Right ventricle myocardium inferior (tissue), 1 donor: Measurements from ENCODE around the gene PCIF1. TPM values are rescaled to one million over a fixed set of nuclear protein-coding genes. Genes with fewer than 3 reads are reported as not detected.

Experiments
- ATAC-seq: fragments of 200-7000 bp; cut with Tn5 transposase; one replicate; pipeline ENCODE4 v1.9.1; 2020; ENCODE audit warnings: mild to moderate bottlenecking, moderate library complexity
- DNase-seq: peaks from one replicate; pipeline ENCODE4 v3.0.0; 2021; ENCODE audit errors: missing footprints
- intact Hi-C: fragments of 100-400 bp; cut with DNase I; formaldehyde crosslinking; loops from one replicate; pipeline ENCODE4 v1.11.0; 2022
- total RNA-seq: library from RNA; stranded (reverse); fragmentation: NEBNext Ultra II Directional; extraction: Animal tissue kit (Norgen Biotek cat#: 25700); gene quantifications from one replicate; pipeline ENCODE4 v1.2.1, GENCODE V29; 2021
- donor health status: DM: no; HTN: yes; CAD: no; lungs with severe emphysema.

The PCIF1 gene
- total RNA-seq, 1 donor from 2014 or later = 22.5 TPM

DNA sequence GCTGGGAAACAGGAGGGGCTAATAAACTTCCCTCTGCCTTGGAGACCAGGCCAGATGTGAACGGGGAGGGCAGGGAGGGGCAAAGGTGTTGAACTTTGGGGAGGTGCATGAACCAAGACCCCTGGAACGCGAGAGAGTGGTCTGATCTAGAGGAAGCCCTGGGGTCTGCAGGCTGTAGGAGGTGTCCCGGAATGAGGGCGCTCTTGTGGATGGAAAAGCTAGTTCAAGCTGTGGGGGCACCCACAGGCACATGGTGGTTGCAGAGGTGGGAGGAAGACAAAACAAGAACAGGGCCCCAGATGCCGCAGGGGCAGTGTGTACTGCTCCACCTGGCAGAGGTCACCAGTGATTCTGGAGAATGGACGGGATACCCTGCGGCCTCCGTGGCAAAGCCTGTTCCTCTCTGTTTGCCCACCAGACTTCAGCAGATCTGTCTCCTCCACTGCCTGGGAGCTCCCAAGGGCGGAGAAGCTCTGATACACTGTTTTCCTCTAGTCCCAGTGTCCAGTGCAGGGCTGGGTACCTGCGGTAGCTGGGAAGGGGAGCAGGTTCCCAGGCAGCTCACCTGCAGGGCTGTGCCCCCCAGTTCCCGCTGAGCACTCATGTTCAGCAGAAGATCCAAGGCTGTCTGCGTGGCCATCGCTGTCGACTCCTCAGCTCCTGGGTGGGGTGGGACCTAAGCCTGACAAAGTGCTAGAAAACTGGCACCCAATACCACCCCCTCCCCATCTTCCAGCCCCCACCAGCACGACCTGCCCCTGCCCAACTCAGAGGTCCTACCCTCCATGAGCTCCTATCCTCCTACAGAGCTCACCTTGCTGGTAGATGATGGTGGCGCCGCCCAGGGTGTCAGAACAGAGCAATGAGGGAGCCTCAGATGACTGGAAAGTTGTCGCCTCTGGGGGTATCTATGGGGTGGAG is 22.8 kb downstream of the PCIF1 start:
- intact Hi-C loops = no loop called here
- peak; percentile 44 for DNase-seq
- no peak for ATAC-seq

DNA sequence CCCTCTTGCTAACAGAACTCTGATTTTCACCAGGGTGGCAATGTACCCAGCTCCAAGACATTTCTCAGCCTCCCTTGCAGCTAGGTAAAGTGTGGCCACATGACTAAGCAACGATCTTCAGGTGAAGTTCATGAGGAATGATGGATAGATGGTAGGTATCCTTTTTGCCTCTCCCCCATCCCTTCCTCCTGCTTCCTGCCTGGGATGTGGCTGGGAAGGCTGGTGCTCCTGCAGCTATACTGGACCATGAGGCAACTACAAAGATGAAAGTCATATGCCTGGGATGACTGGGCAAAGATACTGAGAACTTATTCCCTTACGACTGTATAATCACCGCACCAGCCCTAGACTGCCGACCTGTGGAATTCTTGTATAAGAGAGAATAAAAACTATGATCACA is 24.1 kb downstream of the PCIF1 start:
- DNase-seq (no peak), ATAC-seq (no peak)
- intact Hi-C loops = no loop called here

DNA sequence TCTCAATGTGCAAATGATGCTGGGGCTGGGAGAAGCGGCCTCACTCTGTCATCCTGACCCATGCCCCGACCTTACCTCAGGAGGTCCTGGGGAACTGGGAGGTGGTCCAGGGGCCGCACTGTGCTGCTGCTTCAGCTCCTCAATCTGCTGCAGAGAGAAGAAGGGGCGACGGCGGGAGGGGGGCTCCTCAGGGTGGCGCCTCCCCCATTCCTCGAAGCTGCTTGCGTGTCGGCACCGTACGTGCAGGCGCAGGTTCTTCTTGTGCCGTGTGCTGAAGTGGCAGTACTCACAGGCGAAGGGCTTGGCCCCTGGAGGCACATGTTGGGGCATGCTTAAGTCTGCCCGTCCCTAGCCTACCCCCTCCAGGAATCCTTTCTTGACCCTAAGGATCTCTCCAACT is 24.6 kb downstream of the PCIF1 start:
- intact Hi-C loops = no loop called here
- DNase-seq (peak; percentile 26), ATAC-seq (no peak)

DNA sequence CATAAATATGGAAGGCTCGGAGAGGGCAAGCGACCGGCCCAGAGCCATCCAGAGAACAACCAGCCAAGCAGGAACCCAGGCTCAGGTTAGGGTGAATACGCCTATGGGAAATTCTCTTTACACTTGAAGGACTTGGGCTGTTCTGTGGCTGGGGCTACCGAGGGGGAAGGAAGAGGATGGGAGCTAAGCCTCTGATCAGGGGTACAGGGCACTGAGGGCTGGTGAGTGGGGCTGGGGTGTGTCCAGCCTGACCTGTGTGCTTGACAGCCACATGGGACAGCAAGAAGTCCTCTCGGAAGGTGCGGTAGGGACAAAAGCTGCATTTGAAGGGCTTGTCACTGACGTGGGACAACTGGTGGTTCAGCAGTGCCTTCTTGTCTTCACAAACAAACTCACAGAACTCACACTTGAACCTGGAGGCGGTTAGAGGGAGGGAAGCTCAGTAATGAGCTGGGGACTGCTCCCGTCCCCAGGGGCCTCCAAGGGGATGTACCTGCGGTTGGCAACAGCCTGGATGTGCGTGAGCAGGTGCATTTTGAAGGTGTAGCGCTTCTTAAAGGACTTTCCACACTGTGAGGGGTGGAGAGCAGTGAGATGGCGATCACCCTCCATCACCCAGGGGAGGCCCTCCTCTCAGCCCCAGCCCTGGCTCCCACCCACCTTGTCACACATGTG is 25.6 kb downstream of the PCIF1 start:
- DNase-seq (no peak), ATAC-seq (no peak)
- intact Hi-C loops = no loop called here

DNA sequence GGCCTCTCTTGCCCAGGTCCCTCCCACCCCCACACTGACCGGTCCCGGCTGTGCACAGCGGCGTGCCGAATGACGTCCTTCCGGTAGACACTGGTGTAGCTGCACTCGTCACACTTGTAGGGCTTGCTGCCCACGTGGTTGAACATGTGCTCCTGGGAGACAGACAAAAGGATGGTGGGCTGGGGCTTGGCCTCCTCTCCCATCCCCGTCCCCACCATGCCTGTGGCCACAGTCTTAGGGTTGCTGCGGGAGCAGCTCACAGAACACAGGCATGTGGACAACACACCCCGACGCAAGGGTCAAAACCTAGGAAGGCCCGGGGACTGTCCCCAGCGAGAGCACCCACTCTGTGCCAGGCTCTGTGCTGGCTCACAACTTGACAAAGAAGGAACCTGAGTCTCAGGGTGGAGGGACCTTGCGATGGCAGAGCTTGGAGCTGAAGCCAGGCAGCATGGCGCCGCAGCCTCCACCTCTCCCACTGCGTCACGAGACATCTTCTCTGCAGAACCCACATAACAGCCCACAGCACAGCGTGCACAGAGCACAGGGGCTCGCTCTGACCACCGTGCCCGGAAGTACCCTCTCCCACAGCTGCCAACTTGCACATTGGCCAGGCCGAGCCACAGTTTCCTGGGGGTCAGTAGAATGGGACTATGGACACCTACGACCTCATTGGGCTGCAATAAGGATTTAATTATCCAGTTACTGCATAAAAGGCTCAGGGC is 27.7 kb downstream of the PCIF1 start:
- ATAC-seq (no peak), DNase-seq (peak; percentile 48)
- intact Hi-C loops = no loop called here

- DNase-seq = no peak
- intact Hi-C loops = no loop called here
- no peak for ATAC-seq
Observed at GRCh38 chr20:45963059-45964005, 28.8 kb downstream of the PCIF1 start.

DNA sequence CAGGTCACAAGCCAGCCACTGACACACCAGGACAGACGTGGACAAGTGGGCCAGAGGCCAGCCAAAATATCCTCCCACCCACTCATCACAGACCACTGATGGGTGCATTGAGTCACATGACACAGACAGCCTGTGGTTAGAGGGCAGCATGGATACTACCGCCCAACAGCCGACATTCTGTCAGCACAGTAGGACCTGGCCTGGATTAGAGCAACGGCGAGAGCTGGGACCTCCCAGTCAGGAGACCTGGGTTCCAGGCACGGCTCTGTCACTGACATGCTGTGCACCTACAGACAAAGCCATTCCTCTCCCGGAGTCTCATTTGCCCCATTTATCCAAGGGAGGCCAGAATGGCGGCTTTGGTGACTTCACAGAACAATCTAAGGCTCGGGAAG is 29.5 kb downstream of the PCIF1 start:
- intact Hi-C loops = no loop called here
- ATAC-seq (no peak), DNase-seq (no peak)

GRCh38 chr20:45965169-45966002 is 30.9 kb downstream of the PCIF1 start:
- no peak for DNase-seq
- intact Hi-C loops = no loop called here
- ATAC-seq = no peak

DNA sequence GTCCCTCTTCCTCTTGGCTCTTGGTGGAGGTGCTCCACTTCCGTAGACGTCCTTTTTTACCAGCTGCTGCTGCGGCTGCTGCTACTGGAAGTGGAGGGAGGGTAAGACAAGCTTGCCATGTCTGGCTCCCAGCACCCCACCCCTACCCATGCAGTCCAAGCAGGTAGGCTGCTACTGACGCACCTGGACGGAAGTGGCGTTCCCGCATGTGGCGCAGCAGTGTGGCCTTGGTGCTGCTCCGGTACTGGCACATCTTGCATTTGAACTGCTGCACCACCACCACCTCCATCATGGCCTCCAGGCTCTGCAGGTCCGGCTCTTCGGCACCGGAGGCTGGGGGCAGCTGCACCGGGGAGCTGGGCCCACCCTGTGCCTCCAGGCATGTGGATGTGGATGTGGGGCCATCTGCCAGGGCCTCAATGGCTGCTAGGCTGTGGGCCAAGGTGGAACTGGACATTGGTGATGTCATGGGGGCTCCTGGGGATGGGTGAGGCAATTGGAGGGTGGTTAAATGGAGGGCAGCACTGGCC is 33.1 kb downstream of the PCIF1 start:
- intact Hi-C loops = no loop called here
- DNase-seq = no peak
- no peak for ATAC-seq

DNA sequence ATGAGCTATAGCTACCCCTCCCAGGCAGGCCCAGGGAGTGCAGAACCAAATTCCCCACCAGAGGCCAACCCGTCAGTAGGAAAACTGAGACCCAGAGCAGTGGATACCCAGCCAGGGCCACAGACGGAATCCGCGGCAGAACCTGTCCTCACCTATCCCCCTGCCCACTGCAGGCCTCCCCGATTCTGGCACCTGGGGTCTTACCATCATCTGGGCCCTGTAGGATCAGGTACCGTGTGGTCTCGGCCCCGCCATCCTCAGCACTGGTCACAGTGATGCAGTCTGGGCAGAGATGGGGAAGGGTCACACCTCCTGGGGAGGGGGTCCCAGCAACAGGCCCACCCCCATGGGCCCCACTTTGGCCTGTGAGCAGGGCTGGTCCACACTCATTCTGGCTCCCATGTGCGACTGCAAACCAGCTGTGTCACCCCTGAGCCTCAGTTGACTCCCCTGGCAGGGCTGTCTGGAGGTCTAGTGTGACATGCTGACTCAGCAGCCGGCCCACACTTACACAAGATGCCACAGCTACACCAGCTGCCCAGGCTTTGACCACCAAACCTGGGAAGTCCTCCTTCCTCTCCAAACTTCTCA is 33.7 kb downstream of the PCIF1 start:
- intact Hi-C loops = no loop called here
- ATAC-seq = no peak
- no peak for DNase-seq

GRCh38 chr20:45968801-45969711 is 34.6 kb downstream of the PCIF1 start:
- ATAC-seq (no peak), DNase-seq (no peak)
- intact Hi-C loops = no loop called here

DNA sequence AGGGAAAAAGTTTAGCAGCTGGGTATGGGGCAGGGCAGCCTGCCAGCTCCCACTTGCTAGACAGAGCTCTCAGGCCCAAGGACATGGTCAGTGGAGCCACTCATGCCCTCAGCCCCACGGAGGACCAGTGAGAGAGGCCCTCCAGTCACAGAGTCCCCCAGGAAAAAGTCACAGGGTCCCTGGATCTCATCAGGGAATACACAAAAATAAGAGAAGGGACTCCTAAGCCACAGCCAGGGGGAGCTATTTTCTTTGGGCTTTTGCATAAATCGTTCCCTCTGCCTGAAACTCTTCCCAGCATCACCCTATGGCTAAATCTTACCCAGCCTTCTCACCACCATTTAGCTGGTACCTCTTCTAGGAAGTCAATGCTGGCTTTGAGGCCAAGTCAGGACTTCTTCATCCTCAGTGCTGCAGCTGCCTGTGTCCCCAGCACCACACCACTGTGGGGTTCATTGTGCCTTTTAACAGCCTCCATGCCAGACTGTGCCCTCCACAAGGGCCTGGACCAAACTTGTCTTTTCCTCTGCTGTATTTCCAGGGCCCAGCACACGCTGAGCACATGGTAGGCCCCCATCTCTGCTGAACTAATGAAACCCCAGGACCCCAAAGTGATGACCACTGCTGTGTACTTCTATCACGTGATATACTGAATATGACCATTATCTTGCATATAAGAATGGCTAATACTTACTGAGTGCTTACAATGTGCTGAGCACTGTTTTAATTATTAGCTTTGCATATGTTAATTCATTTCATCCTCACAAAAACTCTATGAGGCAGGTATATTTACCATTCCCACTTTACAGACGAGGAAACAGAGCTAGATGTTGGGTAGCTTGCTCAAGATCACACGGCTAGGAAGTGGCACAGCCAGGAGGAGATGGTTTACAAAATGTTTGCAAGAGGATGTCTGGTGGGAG is 35.5 kb downstream of the PCIF1 start:
- DNase-seq = no peak
- ATAC-seq = no peak
- intact Hi-C loops = loop anchor here (2.0 to 5.0 kb wide), 2 partner anchors 79 to 178 kb away; partner anchors contain the start of genes CTSA, DNTTIP1, NEURL2 and WFDC3

GRCh38 chr20:45970646-45971424 is 36.4 kb downstream of the PCIF1 start:
- no peak for DNase-seq
- ATAC-seq = peak; percentile 0

DNA sequence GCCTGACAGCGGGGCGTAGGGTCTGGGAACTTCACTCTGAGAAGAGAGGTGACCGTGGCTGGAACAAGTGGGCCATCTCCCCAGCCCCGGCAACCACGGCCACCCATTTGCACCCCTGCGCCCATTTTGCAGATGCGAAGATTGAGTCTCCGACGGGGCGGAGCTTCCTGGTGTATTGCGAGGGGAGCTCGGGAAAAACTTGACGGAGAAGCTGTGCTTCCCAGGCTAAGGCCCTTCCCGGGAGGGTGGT is 36.9 kb downstream of the PCIF1 start:
- DNase-seq (no peak), ATAC-seq (no peak)
- intact Hi-C loops = loop anchor here (2.0 to 5.0 kb wide), 2 partner anchors 81 to 179 kb away; partner anchors contain the start of genes CTSA, DNTTIP1, NEURL2 and WFDC3

More at GRCh38 chr20:45970646-45971424, 36.4 kb downstream of the PCIF1 start:
- intact Hi-C loops = loop anchor here (2.0 to 5.0 kb wide), 2 partner anchors 80 to 179 kb away; partner anchors contain the start of genes CTSA, DNTTIP1, NEURL2 and WFDC3
